ENCODE results near the gene TTBK2.

Gene TTBK2

GRCh38 chr15:42736793-42737528 is 183.6 kb downstream of the TTBK2 start, which contains the start of gene CDAN1:
TSS of gene CDAN1 (minus strand) at chr15:42737128. CDS start at chr15:42737102, 26 bp downstream.
- TF ChIP-seq CREB1 (IDR thresholded peaks at IDR 0.05; ENCODE audit: low read depth): no peak
- TF ChIP-seq EP300 (IDR thresholded peaks at IDR 0.05; ENCODE audit: borderline replicate concordance): no peak; the same call in 1 of the 2 replicates
- TF ChIP-seq REST (IDR thresholded peaks at IDR 0.05; ENCODE audit: low read depth): no peak
- no peak for TF ChIP-seq FOXM1 (IDR thresholded peaks at IDR 0.05; ENCODE audit: borderline replicate concordance, low read depth)
- TF ChIP-seq MAX (IDR thresholded peaks at IDR 0.05): peak; percentile 36; the same call in 1 of the 2 replicates
- peak; percentile 85 for TF ChIP-seq TAF1 (IDR thresholded peaks at IDR 0.05; ENCODE audit: low read depth)
- TF ChIP-seq USF1 (IDR thresholded peaks at IDR 0.05): no peak
- 0 out of 2 replicates have a peak, but pooled peaks have one; percentile 19 for TF ChIP-seq ZBTB7A (IDR thresholded peaks at IDR 0.05; ENCODE audit: low read depth)
- no peak for TF ChIP-seq NFIC (IDR thresholded peaks at IDR 0.05)
- peak; percentile 87 for TF ChIP-seq YY1 (IDR thresholded peaks at IDR 0.05; ENCODE audit: low read depth)
- no peak for TF ChIP-seq TEAD4 (IDR thresholded peaks at IDR 0.05)
- TF ChIP-seq EGR1 (IDR thresholded peaks at IDR 0.05): no peak
- no peak for TF ChIP-seq RAD21 (IDR thresholded peaks at IDR 0.05; ENCODE audit: low read depth)

GRCh38 chr15:42736178-42736792 is 184.3 kb downstream of the TTBK2 start:
- TF ChIP-seq MAX (IDR thresholded peaks at IDR 0.05): no peak
- TF ChIP-seq CEBPB (IDR thresholded peaks at IDR 0.05): no peak
- TF ChIP-seq USF1 (IDR thresholded peaks at IDR 0.05): no peak
- no peak for TF ChIP-seq TCF12 (IDR thresholded peaks at IDR 0.05; ENCODE audit: low read depth)
- no peak for TF ChIP-seq REST (IDR thresholded peaks at IDR 0.05; ENCODE audit: low read depth)
- no peak for TF ChIP-seq CREB1 (IDR thresholded peaks at IDR 0.05; ENCODE audit: low read depth)
- TF ChIP-seq ZBTB7A (IDR thresholded peaks at IDR 0.05; ENCODE audit: low read depth): 0 out of 2 replicates have a peak, but pooled peaks have one; percentile 84

GRCh38 chr15:42735382-42736165 is 185.0 kb downstream of the TTBK2 start:
- TF ChIP-seq MAX (IDR thresholded peaks at IDR 0.05): no peak
- TF ChIP-seq TAF1 (IDR thresholded peaks at IDR 0.05; ENCODE audit: low read depth): no peak
- TF ChIP-seq FOXM1 (IDR thresholded peaks at IDR 0.05; ENCODE audit: borderline replicate concordance, low read depth): no peak
- TF ChIP-seq EGR1 (IDR thresholded peaks at IDR 0.05): no peak

- TF ChIP-seq FOXM1 (IDR thresholded peaks at IDR 0.05; ENCODE audit: borderline replicate concordance, low read depth): no peak
- TF ChIP-seq CREB1 (IDR thresholded peaks at IDR 0.05; ENCODE audit: low read depth): no peak
- no peak for TF ChIP-seq TAF1 (IDR thresholded peaks at IDR 0.05; ENCODE audit: low read depth)
- TF ChIP-seq CEBPB (IDR thresholded peaks at IDR 0.05): no peak
- TF ChIP-seq NFIC (IDR thresholded peaks at IDR 0.05): no peak
- no peak for TF ChIP-seq YY1 (IDR thresholded peaks at IDR 0.05; ENCODE audit: low read depth)
- TF ChIP-seq TEAD4 (IDR thresholded peaks at IDR 0.05): no peak
- no peak for TF ChIP-seq USF1 (IDR thresholded peaks at IDR 0.05)
- TF ChIP-seq RAD21 (IDR thresholded peaks at IDR 0.05; ENCODE audit: low read depth): no peak
- no peak for TF ChIP-seq MAX (IDR thresholded peaks at IDR 0.05)
- TF ChIP-seq TCF12 (IDR thresholded peaks at IDR 0.05; ENCODE audit: low read depth): no peak
- no peak for TF ChIP-seq ZBTB7A (IDR thresholded peaks at IDR 0.05; ENCODE audit: low read depth)
- TF ChIP-seq EP300 (IDR thresholded peaks at IDR 0.05; ENCODE audit: borderline replicate concordance): no peak
- no peak for TF ChIP-seq REST (IDR thresholded peaks at IDR 0.05; ENCODE audit: low read depth)
- no peak for TF ChIP-seq EGR1 (IDR thresholded peaks at IDR 0.05)
These were observed 186.4 kb downstream of the TTBK2 start for GRCh38 chr15:42734076-42734672.

Data from Ishikawa (cell line).